Hippocampal formation (tissue), 2 donors: ENCODE data around the gene GPC6.

ENCODE experiments used
- DNase-seq, 2 donors: peaks; one replicate each; lab custom pipeline; 2025; lab: John Stamatoyannopoulos, UW

Gene GPC6

GRCh38 chr13:93230261-93230855 lies 3.8 kb downstream of the GPC6 start:
- no peak for DNase-seq

GRCh38 chr13:93231867-93232266 lies 5.3 kb downstream of the GPC6 start:
- no peak for DNase-seq

GRCh38 chr13:93233997-93234416 lies 7.4 kb downstream of the GPC6 start:
- DNase-seq, result no peak

GRCh38 chr13:93234459-93234858 lies 7.9 kb downstream of the GPC6 start:
- no peak for DNase-seq

- DNase-seq, result no peak
Measured at GRCh38 chr13:93235258-93236015, 8.8 kb downstream of the GPC6 start.

GRCh38 chr13:93238711-93239110 lies 12.1 kb downstream of the GPC6 start:
- DNase-seq, result no peak

GRCh38 chr13:93243375-93244063 lies 16.9 kb downstream of the GPC6 start:
- no peak for DNase-seq

GRCh38 chr13:93244141-93244917 lies 17.7 kb downstream of the GPC6 start:
- DNase-seq, result peak in 1 of 2 donors; percentile 45

GRCh38 chr13:93244918-93245280 lies 18.3 kb downstream of the GPC6 start:
- DNase-seq, result no peak

GRCh38 chr13:93246069-93246468 lies 19.5 kb downstream of the GPC6 start:
- no peak for DNase-seq

- no peak for DNase-seq
Measured at GRCh38 chr13:93248627-93249047, 22.0 kb downstream of the GPC6 start.

- DNase-seq, result no peak
Measured at GRCh38 chr13:93249364-93250306, 23.0 kb downstream of the GPC6 start.

GRCh38 chr13:93254775-93255174 lies 28.2 kb downstream of the GPC6 start:
- peak in 1 of 2 donors; percentile 45 for DNase-seq

- DNase-seq, result no peak
Measured at GRCh38 chr13:93256998-93257397, 30.4 kb downstream of the GPC6 start.

GRCh38 chr13:93259527-93260080 lies 33.0 kb downstream of the GPC6 start:
- DNase-seq, result no peak

- DNase-seq, result no peak
Measured at GRCh38 chr13:93260591-93260990, 34.0 kb downstream of the GPC6 start.

GRCh38 chr13:93262729-93263345 lies 36.2 kb downstream of the GPC6 start:
- no peak for DNase-seq

- DNase-seq, result no peak
Measured at GRCh38 chr13:93264876-93265275, 38.3 kb downstream of the GPC6 start.

- DNase-seq, result no peak
Measured at GRCh38 chr13:93265800-93266199, 39.2 kb downstream of the GPC6 start.

- no peak for DNase-seq
Measured at GRCh38 chr13:93266681-93267080, 40.1 kb downstream of the GPC6 start.
